ENCODE results near the gene MEFV.
"Not testable (repeated sequence)": the region's sequence is repeated elsewhere in the genome, so short reads cannot be mapped to it uniquely, and the experiment has no call there.

Gene MEFV, protein sequence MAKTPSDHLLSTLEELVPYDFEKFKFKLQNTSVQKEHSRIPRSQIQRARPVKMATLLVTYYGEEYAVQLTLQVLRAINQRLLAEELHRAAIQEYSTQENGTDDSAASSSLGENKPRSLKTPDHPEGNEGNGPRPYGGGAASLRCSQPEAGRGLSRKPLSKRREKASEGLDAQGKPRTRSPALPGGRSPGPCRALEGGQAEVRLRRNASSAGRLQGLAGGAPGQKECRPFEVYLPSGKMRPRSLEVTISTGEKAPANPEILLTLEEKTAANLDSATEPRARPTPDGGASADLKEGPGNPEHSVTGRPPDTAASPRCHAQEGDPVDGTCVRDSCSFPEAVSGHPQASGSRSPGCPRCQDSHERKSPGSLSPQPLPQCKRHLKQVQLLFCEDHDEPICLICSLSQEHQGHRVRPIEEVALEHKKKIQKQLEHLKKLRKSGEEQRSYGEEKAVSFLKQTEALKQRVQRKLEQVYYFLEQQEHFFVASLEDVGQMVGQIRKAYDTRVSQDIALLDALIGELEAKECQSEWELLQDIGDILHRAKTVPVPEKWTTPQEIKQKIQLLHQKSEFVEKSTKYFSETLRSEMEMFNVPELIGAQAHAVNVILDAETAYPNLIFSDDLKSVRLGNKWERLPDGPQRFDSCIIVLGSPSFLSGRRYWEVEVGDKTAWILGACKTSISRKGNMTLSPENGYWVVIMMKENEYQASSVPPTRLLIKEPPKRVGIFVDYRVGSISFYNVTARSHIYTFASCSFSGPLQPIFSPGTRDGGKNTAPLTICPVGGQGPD

GRCh38 chr16:3256146-3256865 lies at the start of gene MEFV:
TSS of gene MEFV (minus strand) at chr16:3256633. CDS start at chr16:3256587, 46 bp downstream.
- DNase-seq: no peak

DNA sequence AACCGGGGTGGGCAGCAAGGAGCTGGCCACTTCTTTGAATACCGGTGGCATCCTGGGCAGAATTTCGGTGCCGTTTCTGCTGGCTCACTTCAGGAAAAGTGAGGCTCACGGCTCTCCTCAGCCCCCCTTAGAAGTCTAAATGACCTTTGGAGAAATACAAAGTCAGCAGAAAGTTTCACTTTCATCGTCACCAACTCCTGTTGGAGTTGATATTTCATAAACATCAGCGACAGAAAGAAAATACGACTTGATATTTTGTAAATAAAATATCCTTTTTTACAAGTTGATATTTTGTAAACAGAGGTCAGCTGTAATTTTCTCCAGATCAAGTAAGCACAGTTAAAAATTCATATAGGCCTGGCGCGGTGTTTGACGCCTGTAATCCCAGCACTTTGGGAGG lies 49.6 kb upstream of the MEFV start:
- no peak for DNase-seq

DNA sequence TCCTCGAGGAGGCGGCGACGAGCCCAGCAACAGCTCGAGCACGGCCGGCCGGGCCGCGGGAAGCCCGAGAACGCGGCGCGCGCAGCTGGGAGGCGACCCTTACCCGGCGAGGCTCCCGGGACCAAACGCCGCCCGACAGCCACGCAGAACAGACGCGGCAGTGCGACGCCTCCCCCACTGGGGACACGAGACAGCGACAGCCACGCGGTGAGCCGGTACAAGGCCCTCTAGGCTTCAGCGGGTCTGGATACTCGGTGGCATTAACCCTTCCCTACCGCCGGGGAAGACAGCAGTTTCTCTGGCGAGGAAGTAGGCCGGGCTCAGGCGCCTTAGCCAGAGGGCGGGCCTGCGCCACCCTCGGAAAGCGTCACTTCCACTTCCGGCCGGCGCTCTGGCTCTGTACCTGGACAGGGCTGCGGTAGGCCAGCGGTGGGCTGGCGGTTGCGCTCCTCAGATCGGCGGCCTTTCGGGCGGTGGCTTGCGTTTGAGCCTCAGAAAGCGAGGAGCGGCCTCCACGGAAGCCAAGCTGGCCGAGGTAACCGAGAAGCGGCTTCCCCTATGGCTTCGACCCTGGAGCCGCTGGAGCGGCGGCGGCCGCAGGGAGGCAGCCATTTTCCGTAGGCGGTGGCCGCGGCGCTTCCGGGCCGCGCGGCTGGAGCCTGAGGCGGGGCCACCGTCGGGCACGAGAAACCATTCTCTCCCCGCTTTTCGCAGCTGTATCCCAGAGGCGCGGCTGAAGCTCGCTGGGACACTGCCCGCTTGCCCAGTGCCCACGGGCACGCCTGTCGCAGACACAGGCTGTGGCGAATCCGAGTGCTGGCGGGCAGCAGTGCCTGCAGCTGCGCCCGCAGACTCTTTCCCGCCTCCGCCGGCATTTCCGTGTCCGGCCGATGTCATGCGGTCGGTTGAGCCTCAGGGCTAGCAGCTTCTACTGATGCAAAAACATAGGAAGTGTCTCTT lies 49.0 kb upstream of the MEFV start, which contains the start of the genes TIGD7 and ZNF75A:
Gene TIGD7, minus strand, starts transcription at position 322 of the 960 bp plus-strand sequence. CDS start 4,816 bp downstream, outside the sequence.
Gene ZNF75A, plus strand, starts transcription at position 389 of the 960 bp plus-strand sequence. CDS start 2,932 bp downstream, outside the sequence.
- peak; percentile 96 for DNase-seq

DNA sequence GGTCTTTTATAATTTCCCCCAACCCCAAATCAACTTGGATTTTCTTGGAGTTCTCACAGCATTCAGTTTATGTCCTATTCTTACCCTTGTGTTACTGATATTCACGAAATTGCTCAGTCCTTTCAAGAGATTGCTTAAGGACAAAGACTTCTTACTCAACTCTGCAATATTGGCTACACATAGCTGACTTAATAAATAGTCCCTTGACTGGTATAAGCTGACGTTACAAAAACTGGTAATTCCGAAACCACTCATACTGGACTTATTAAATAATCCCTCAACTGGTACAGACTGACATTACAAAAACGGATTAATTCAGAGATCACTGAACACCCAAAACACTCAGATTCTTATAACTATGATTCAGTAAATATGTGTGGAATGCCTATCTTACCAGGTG lies 47.9 kb upstream of the MEFV start:
- no peak for DNase-seq

GRCh38 chr16:3295783-3296182 lies 39.4 kb upstream of the MEFV start:
- DNase-seq: no peak

DNA sequence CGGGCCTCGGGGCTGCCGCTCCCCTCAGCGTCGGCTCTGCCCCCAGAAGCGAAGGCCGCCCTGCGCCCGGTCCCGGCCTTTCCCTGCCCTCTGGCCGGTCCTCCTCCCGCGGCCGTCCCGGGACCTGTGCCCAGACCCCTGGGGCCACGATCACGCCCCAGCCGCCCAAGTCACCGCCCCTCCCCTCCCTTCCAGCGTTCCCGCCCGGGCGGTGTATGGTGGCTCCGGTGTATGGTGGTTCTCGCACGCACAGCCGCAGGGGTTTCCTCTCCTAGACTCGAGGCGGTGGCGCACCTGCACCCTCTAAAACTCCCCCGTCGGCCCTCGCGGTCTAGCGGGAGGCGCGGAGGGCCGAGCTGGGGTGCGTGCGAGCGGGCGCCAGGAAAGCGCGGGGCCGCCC lies 38.8 kb upstream of the MEFV start:
- DNase-seq: no peak

- no peak for DNase-seq
Observed at GRCh38 chr16:3292604-3293003, 36.2 kb upstream of the MEFV start.

- no peak for DNase-seq
Observed at GRCh38 chr16:3289998-3290673, 33.7 kb upstream of the MEFV start.

GRCh38 chr16:3285131-3285530 lies 28.7 kb upstream of the MEFV start:
- no peak for DNase-seq

DNA sequence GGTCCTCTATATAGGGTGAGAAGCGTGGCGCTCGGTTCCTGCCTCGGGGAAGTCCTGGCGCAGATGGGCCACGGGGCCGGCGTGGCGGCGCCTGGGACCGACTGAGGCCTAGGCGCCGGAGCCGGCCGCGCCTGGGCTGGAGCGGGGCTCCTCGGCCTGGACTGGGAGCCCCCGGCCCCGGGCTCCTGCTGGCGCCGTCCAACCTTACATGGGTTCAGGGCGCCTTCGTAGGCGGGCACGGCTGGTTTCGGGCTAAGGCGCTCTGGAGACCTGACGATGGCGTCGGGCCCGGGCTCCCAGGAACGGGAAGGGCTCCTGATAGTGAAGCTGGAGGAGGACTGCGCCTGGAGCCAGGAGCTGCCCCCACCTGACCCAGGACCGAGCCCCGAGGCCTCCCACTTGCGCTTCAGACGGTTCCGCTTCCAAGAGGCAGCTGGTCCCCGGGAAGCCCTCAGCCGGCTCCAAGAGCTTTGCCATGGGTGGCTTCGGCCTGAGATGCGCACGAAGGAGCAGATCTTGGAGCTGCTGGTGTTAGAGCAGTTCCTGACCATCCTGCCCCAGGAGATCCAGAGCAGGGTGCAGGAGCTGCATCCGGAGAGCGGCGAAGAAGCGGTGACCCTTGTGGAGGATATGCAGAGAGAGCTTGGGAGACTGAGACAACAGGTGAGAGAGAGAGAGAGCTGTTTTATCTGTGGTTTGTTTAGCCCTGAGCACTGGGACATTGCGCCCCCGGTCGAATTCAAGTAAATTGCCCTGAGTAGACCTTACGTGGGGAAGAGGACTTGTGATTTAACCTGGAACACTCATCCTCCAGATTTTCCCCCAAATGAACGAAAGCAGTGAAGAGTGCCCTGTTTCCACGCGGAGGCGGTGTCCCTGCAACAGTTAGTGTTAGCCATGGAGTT lies 27.4 kb upstream of the MEFV start:
- no peak for DNase-seq

- DNase-seq: peak; percentile 99
Observed at GRCh38 chr16:3282730-3283542, 26.5 kb upstream of the MEFV start, which contains the start of gene ZNF263. TSS of gene ZNF263 (plus strand) at chr16:3283491. CDS start at chr16:3283819, 328 bp downstream.

GRCh38 chr16:3282103-3282729 lies 25.8 kb upstream of the MEFV start:
- DNase-seq: no peak

DNA sequence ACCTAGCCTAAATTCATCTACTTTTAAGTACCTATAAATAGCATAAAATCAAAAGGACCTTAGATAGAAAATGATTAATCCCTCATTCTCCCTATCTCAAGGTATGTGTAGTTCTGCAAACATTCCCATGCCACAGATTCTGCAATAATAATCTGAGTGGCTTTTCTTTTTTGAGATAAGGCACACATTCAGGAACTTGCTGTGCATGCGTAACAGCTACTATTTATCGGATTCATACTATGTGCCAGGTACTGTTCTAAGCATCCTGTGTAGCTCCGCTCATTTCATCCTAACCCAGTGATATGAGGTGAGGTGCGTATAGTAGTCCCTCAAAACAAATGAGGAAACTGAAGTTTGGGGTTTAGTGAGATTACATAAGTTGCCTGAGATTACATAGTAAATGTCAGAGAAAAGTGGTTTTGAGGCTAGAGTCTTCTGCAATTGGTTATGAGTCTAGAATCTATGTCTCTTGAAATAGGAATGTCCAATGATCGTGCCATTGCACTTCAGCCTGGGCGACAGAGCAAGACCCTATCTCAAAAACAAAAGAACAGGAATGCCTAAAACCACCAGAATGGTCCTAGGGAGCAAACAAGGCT lies 24.9 kb upstream of the MEFV start:
- DNase-seq: no peak

- no peak for DNase-seq
Observed at GRCh38 chr16:3276679-3277078, 20.2 kb upstream of the MEFV start.

- DNase-seq: no peak
Observed at GRCh38 chr16:3274947-3275346, 18.5 kb upstream of the MEFV start.

- DNase-seq: no peak
Observed at GRCh38 chr16:3274490-3274889, 18.1 kb upstream of the MEFV start.

GRCh38 chr16:3271281-3271680 lies 14.8 kb upstream of the MEFV start:
- not testable (repeated sequence) for DNase-seq

DNA sequence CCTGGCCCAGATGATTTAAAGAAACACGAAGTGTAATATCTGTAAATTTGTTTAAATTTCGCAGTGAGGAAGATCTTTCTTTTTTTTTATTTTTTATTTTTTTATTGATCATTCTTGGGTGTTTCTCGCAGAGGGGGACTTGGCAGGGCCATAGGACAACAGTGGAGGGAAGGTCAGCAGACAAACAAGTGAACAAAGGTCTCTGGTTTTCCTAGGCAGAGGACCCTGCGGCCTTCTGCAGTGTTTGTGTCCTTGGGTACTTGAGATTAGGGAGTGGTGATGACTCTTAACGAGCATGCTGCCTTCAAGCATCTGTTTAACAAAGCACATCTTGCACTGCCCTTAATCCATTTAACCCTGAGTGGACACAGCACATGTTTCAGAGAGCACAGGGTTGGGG lies 14.3 kb upstream of the MEFV start:
- not testable (repeated sequence) for DNase-seq
